KOPT-K1 (cell line): ENCODE data around the gene PRKAG2.

Experiments
- H3K27ac ChIP-seq: fragments of 200-600 bp; sonication (generic); 2 replicates; pipeline ENCODE4 v1.5.1; 2016; ENCODE audit warnings: antibody characterized with exemption, mild to moderate bottlenecking, low read depth, low read length; ENCODE audit not compliant: poor library complexity, severe bottlenecking
- H3K36me3 ChIP-seq: fragments of 200-600 bp; sonication (generic); 2 replicates; pipeline ENCODE4 v1.5.1; 2017; ENCODE audit warnings: antibody characterized with exemption, mild to moderate bottlenecking, low read length, moderate library complexity; ENCODE audit not compliant: insufficient read depth
- H3K9me3 ChIP-seq: fragments of 200-600 bp; sonication (generic); 2 replicates; pipeline ENCODE4 v1.5.1; 2017; ENCODE audit warnings: antibody characterized with exemption, low read length, mild to moderate bottlenecking; ENCODE audit not compliant: insufficient read depth, poor library complexity, severe bottlenecking

The PRKAG2 gene

DNA sequence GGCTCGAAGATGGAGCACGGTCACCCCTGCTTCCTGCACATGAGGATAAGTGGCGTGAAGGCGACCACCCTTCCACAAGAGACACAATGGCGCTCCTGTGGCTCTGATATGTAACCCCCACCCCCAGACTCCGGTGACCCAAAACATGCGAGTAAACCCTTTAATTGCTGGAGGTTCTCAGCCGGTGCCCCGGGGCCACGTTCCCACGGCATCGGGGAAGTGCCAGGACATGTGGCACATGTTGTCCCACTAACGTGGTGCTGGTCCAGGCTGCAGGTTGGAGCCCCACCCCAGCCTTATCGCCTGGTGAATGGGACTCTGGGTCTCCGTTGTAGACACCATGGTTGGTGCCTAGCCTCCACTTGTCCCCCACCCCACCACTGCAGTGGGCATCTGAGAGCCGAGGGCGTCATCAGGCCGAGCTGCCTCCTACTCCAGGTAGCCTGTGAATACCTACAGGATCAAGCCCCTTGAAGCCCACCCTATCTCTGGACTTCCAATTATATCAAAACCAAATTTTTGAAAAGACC is 132.8 kb downstream of the PRKAG2 start:
- Histone ChIP-seq H3K9me3 (peaks cover 13% of the 10 kb centered on the region), H3K36me3 (no peaks in the 10 kb centered on the region), H3K27ac (no peak overlapping the region)

DNA sequence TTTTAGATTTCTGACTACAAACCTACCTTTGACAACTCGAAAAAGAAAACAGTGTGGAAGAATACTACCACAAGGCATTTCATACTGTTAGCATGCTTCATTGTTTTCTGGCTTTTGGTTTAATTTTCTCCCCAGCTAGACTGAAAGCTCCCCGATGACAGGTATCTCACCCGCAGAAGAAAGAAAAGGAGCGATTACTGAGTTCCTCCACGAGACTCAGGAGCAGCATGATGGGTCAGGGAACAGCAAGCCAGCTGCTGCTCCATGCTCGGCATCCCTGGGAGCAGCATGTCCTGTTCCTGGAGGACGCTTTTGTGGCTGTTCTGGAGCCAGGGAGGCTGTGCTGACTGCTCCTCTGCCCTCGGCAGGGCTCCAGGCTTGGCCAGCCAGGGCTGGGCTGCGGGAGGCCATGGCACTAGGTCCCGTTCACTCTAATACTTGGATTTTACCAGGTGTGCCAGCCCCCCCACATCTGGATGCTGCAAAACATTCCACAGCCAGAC is 133.4 kb downstream of the PRKAG2 start:
- Histone ChIP-seq H3K36me3 (no peaks in the 10 kb centered on the region), H3K27ac (no peak overlapping the region), H3K9me3 (peaks cover 19% of the 10 kb centered on the region)

DNA sequence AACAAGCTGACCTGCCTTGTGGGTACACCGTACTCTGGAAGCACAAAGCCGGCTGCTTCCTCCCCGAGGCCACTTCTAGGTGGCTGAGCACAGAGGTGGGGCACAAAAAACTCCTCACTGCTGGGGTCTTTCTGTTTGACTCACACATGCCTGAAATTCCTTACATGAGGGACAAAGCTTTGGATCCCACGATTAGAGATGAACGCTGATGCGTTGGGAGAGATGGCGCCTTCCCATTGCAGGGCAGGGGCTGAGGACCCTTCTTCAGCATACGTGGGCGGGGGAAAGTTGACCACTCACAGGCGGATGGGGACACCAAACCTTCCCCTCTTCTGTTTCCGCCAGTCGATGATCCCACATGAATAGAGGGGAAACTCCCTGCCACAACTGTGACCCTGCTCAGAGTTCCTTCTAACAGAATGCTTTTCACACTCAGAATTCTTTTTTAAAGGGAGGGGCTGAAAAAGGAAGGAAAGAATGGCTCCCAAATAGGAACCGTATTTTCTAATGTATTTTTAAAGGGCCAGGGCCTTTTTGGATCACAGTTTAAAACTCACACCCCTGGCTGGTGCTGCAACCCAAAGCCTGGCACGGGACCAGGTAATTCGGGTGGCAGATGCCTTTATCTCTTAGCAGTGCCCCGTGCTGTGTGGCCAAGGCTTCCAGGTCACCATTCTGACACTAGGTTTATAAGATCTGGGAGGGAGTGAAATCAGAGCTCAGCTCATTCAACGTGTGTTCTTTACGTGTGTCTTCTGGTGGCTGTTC is 134.0 kb downstream of the PRKAG2 start:
- Histone ChIP-seq H3K36me3 (no peaks in the 10 kb centered on the region), H3K9me3 (peaks cover 21% of the 10 kb centered on the region), H3K27ac (no peak overlapping the region)

DNA sequence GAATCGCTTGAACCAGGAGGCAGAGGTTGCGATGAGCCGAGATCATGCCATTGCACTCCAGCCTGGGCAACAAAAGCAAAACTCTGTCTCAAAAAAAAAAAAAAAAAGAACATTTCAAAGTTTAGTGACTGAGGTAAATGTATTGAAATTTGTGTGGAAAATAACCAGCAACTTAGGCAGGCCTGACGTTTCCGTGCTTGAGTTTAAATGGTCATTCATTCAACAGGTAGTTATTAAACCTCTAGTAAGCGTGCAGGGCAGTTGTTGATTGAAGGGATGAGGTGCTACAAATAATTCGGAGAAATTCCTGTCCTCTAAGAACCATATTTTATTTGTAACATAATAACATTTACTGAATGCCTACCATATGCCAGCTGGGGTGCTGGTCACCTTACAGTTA is 135.3 kb downstream of the PRKAG2 start:
- peaks cover 21% of the 10 kb centered on the region for H3K9me3 ChIP-seq
- no peaks in the 10 kb centered on the region for H3K36me3 ChIP-seq
- no peak overlapping the region for H3K27ac ChIP-seq

DNA sequence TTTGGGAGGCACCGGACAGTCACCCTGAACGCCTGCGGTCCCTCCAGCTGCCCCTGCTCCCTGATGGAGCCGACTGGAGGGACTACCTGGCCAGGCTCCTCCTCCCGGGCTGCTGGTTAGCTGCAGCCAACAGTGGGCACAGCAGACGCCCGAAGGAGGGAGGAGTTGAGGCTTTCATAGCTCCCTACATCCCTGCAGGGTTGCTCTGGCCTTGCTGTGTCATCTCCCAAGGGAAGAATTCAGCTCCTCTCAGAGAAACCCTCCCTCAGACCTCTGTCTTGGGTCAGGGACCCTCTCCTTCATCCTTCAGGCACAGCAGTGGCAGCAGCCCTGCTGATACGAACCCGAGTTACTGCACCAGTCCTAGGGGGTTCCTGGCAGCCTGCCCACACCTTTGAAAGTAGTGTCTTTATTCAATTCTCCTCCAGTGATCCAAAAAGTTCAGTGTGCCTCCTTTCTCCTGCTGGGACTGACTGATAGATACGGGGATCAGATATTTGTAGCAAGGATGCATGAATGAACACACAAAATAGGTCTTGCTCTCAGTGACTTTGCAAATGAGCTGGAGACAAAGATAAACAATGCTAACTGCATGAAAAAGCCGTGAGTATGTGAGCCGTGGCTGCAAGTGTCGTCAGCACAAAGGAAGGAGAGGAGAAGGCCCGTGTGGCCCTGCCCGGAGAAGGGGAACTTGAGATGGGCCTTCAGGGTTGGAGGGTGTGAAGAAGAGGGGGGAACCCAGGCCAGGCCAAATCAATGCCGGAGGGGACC is 136.6 kb downstream of the PRKAG2 start:
- H3K27ac ChIP-seq: no peak overlapping the region
- H3K36me3 ChIP-seq: no peaks in the 10 kb centered on the region
- H3K9me3 ChIP-seq: peaks cover 21% of the 10 kb centered on the region

DNA sequence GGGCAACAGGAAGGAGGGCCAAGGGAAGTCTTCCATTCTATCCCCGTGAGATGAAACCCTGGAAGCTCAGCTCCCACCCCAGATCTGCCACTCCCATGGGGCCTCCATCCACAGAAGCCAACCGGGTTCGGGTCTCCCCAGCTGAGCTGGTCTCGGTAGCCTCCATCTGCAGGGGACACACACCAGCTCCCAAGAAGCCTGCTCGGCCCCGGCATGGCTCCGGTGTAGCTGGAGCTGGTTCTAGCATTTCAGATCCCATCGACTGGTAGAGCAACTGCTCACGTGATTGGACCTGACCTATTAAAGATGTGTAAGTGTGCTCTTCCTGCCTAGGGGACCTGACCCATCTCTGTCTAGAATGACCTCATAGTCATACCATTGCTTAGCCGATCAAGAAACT is 138.0 kb downstream of the PRKAG2 start:
- H3K9me3 ChIP-seq: peaks cover 21% of the 10 kb centered on the region
- no peaks in the 10 kb centered on the region for H3K36me3 ChIP-seq
- no peak overlapping the region for H3K27ac ChIP-seq

DNA sequence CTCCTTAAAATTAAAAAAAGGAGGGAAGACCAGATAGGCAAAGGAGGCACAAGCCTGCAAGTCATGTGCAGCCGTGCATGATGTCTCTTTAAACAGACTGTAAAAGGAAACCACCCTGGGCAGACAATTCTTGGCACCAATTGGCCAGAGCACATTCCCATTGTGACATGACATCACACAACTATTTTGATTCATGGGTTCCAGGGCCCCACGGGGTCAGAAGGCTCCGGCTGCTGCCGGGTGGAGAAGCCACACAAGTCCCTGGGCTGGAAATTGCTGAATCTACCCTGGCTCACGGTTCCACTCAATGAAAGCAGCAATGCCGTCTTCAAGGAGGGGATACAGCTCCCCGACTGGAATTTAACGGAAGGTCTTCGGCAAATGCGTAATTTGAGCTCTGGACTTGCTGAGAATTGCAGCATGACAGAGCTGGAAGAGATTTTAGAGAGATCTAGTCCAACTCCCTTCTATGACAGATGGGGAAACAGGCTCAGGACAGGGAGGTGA is 140.5 kb downstream of the PRKAG2 start:
- H3K36me3 ChIP-seq: no peaks in the 10 kb centered on the region
- H3K9me3 ChIP-seq: peaks cover 21% of the 10 kb centered on the region
- no peak overlapping the region for H3K27ac ChIP-seq

DNA sequence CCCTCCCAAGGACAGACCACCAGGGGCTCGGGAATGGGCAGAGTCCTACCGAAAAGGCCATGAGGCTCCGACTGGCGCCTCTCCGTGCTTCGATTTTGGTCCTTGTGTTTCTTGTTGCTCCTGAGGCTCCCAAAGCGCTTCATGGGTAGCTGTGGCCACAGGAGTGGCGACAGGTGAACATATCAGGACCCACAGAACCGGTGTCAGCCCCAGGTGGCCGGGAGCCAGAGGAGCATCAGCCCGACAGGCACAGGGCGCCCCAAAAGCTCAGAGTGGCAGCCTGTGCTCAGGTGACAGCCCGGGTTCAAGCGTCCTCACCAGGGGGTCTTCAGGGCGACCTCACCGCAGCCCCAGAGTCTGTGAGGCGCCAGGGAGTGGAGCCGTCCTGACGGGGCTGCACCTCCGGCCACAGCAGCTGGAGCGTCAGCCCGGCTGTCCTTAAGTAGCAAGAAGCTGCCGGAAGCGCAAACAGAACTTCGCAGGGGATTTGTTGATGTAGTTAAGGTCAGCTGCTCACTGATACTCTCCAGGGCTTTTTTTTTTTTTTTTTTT is 141.0 kb downstream of the PRKAG2 start:
- Histone ChIP-seq H3K9me3 (peaks cover 21% of the 10 kb centered on the region), H3K27ac (no peak overlapping the region)

DNA sequence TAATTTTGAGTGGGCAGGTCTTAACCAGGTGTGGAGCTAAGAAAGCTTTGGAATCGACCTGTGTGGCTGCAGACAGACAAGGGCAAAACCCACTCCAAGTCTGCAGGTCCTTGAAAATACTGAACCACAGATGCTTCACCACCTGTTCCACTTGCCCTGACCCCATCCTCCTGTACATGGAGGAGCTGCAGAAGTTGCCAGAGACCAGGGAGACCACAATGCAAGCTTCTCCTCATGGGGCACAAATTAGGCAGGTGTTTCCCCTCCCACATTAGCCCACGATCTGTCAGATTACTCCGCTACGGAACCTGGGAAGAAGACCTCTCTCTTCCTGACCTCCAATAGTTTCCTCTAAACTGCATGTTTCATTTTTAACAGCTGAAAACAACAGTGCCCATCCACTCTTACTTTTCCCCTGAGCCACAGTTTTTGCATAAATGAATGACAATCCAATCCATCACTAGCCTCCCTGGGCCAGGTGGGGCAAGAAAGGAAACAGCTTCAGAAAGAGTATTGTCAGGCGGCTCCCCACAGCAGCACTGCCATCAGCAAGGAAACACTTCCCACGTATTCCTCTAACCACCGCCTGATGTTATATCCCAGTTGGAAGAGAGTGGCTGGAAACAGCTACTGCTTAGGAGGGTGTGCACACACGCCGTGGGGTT is 141.6 kb downstream of the PRKAG2 start:
- Histone ChIP-seq H3K27ac (no peak overlapping the region), H3K36me3 (no peaks in the 10 kb centered on the region), H3K9me3 (peaks cover 19% of the 10 kb centered on the region)

More for the DNA sequence above, 141.0 kb downstream of the PRKAG2 start:
- no peaks in the 10 kb centered on the region for H3K36me3 ChIP-seq

DNA sequence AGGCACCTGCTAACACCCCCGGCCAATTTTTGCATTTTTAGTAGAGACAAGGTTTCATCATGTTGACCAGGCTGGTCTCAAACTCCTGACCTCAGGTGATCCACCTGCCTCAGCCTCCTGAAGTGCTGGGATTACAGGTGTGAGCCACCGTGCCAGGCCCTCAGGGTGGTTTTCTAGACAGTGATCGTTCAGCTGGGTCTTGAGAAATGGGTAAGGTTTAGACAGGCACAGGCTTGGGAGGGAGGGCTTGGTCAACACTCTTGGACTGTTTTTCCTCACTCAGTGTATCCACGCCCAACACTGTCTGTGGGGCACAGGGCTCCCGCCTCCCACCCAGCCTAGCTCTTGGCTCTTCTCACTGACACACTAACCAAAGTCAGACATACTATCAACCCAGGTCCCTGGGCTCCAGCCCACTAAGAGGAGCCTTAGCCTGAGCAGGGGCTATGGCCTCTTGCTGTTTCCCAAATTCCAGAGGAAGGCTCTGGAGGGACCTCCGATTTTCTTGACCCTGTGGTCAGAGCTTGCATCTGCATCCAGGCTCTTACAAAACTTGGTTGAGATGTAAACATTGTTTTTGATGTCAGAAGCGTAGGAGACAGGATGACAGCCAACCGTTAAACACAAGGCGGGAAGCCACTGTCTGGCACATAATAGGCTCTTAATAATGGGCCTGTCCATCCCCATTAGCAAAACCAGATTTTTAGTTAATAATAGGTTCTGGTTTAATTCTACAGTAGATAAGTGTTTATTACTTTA is 143.9 kb downstream of the PRKAG2 start:
- no peaks in the 10 kb centered on the region for H3K9me3 ChIP-seq
- H3K36me3 ChIP-seq: no peaks in the 10 kb centered on the region
- H3K27ac ChIP-seq: no peak overlapping the region

DNA sequence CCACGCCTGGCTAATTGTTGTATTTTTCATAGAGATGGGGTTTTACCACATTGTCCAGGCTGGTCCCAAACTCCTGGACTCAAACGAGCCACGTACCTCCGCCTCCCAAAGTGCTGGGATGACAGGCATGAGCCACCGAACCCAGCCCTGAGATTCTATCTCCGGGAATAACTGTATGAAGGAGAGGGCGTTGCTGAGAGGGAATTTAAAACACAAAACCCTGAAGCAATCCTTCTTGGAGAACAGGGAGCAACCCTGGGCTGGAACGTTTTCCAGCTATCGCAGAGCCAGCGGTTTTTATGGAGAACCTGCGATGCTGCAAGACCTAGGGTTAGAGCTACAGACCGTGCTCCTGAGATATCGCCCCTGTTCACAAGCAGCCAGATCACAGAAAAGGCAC is 144.6 kb downstream of the PRKAG2 start:
- Histone ChIP-seq H3K36me3 (no peaks in the 10 kb centered on the region), H3K27ac (no peak overlapping the region), H3K9me3 (no peaks in the 10 kb centered on the region)

DNA sequence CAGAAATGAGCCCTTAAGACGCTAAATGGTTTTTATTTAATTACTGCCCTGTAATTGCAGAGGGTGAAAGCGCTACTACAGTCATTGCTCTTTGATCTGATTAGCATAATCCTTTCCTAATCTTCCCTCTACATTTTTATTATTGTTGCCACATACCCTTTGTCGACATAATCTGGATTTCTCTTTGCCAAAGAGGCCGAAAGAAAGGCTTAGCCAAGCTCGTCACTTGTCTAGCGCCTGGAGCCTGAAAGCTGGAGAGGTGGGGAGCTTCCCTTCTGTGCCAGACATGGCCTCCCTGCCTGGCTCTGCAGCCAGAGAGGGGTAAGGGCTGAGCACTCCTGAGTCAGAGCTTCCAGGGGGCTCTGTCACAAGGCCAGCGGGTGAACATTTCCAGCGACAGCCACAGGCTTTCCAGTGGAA is 145.9 kb downstream of the PRKAG2 start:
- H3K36me3 ChIP-seq: no peaks in the 10 kb centered on the region
- no peak overlapping the region for H3K27ac ChIP-seq
- H3K9me3 ChIP-seq: no peaks in the 10 kb centered on the region

DNA sequence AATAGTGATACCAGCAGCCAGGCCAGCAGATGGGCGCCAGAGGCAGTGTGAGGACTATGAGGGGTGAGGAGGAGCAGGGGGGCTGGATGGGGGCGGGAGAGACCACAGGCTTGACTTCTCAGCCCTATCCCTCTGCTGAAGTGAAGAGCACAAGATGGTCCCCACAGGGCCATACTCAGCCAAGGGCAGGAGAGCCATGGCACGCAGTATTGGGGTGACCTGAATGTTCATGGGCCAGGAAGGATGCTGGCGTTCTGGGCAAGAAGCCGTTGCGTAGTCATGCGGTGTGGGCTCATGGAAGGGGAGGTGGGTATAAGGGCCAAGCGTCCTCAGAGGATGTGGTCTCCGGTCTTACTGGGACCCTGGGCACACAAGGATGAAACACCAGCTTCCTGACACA is 146.3 kb downstream of the PRKAG2 start:
- H3K36me3 ChIP-seq: no peaks in the 10 kb centered on the region
- H3K27ac ChIP-seq: no peak overlapping the region
- H3K9me3 ChIP-seq: no peaks in the 10 kb centered on the region

DNA sequence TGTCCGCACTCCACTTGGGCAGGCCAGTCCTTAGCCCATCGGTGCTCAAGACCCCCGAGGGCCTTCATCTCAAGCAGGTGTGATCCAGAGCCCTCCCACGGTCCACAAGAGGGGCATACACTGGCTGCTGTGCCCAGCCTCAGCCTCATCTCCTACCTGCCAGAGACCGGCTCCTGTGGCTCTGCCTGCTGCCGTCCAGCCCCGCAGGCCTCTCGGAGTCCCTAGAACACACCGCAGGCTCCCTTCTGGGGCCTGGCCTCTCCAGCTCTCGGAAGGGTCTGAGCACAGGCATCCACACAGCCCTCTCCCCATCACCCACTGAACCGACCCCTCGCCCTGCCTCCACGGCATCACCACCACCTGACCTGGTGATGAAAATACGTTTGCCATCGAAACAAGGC is 147.4 kb downstream of the PRKAG2 start:
- H3K36me3 ChIP-seq: no peaks in the 10 kb centered on the region
- no peaks in the 10 kb centered on the region for H3K9me3 ChIP-seq
- H3K27ac ChIP-seq: no peak overlapping the region
